Measurements from ENCODE around the gene CTBS.

The CTBS gene

GRCh38 chr1:84584126-84584525 lies 9.9 kb upstream of the CTBS start:
- no peak for DNase-seq (ENCODE audit: low spot score)
- no peak for TF ChIP-seq CTCF (IDR thresholded peaks at IDR 0.05; ENCODE audit: extremely low read depth, missing control alignments)

DNA sequence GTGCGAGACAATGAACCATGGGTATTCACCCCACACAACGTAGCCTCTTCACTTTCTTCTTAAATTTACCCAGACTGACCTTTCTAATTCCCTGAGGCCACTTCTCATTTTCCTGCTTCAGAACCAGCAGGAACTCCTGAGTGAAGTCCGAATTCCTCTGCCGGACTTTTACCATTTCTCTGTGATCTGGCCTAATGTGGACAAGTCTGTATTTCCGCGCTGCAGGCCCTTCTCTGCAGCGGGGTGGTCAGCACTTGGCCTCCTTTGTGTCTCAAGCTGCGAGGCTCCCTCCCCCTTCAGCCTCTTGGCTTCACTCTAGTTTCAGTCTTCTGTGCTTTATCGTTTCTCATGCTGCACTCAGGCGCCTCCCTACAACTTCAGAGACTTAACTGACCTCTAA lies 9.4 kb upstream of the CTBS start:
- DNase-seq (ENCODE audit: low spot score): no peak
- TF ChIP-seq CTCF (IDR thresholded peaks at IDR 0.05; ENCODE audit: extremely low read depth, missing control alignments): no peak

DNA sequence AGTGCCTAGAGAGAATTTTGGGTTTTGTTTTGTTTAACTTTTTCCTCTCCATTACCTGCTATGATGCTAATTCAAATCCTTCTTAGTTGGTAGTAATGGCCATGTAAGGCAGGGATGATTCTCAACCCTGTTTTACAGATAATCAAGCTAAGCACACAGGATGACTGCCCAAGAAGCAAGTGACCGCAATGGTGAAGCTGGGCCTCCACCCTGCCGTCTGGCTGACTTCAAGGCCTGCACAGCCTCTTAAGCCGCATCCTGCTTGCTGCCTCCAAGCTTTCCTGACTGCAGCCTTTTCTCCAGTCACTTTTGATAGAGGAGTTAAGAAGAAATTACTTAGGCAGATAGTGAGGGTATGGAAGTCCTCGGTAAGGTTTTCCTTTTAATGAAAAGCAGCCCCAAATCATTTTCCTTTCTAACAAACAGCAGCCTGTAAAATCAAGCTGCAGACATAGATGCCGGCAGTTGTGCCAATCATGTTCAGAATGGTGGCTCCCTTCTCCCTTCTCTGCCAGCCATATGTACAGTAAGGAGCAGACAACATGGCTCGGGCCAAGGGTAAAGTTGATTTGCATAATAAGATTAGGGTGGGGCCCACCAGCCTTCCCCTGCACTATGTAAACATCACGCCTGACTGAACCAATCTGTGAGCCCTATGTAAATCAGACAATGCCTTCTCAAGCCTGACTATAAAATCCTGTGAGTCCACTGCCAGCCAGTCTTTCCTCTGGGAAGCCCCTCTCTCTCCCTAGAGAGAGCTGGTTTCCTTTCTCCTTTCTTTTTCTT lies 8.8 kb upstream of the CTBS start:
- DNase-seq (ENCODE audit: low spot score): no peak
- TF ChIP-seq CTCF (IDR thresholded peaks at IDR 0.05; ENCODE audit: extremely low read depth, missing control alignments): no peak

DNA sequence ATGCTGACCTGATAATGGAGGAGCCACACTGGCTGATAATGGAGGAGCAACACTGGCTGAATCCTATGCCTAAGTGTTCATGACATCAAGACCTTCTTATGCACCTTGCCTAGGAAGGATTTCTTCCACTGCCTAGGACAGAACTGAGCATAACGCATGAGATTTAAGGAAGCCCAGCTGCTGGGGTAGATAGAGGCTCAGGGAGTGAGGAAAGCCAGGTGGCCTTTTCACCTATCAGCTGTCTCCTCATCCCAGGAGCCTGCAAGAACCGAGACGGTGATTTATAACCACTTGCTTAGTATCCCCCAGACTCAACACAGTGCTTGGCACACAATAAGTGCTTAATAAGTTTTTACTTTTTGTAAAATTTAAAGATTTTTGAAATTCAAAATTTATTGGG lies 7.4 kb upstream of the CTBS start:
- DNase-seq (ENCODE audit: low spot score): no peak
- no peak for TF ChIP-seq CTCF (IDR thresholded peaks at IDR 0.05; ENCODE audit: extremely low read depth, missing control alignments)

DNA sequence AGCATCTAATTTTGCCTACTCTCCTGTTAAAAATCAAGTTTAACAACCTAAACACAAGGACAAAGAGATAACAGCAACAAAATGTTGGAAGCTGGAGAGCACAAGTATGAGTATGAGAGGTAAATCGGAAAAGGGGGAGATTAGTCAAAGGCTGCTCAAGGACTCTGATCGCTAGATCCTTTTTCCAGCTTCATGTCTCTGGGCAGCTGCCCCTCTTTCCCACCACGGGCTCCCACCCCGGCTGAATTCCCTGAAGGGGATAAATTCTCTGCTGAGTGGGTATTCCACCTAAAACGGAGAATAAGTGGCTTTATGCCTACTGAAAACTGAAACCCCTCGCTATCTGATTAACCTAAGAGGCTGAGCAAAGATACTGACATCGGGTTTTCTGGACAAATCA lies 696 bp upstream of the CTBS start:
- TF ChIP-seq CTCF (IDR thresholded peaks at IDR 0.05; ENCODE audit: extremely low read depth, missing control alignments): no peak
- DNase-seq (ENCODE audit: low spot score): no peak

- DNase-seq (ENCODE audit: low spot score): peak; percentile 23
- TF ChIP-seq CTCF (IDR thresholded peaks at IDR 0.05; ENCODE audit: extremely low read depth, missing control alignments): no peak
Measured at GRCh38 chr1:84573481-84573966, 716 bp downstream of the CTBS start.

DNA sequence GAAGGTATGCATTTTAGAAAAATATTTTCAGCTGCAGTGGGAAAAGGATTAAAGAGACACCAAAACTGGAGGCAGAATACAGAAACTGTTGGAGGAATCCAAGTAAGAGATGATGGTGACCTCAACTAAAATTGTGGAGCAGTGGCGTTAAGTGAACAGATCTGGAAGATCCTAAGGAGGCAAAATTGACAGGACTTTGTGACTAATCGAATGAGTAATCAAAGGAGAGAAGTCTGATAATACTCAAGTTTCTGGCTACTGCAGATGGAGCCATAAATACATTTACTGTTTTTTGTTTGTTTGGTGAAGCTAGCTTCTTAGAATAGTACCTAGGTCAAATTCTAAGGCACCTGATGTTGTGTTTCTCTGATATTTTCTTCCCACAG lies 3.1 kb downstream of the CTBS start:
- DNase-seq (ENCODE audit: low spot score): no peak
- no peak for TF ChIP-seq CTCF (IDR thresholded peaks at IDR 0.05; ENCODE audit: extremely low read depth, missing control alignments)
